GM08714 (cell line): Measurements from ENCODE around the gene RDM1.
"Not testable (repeated sequence)": the region's sequence is repeated elsewhere in the genome, so short reads cannot be mapped to it uniquely, and the experiment has no call there.

Experiments used
- H3K4me3 ChIP-seq: fragments of 200-500 bp; sonication (Bioruptor generic); 2 replicates; pipeline ENCODE4 v1.5.1; 2014; ENCODE audit warnings: mild to moderate bottlenecking, low read length, inconsistent platforms
- ZNF274 ChIP-seq: IDR thresholded peaks from 2 replicates; pipeline ENCODE4 v1.6.1; 2012; ENCODE audit warnings: mild to moderate bottlenecking, low read depth, low read length

The RDM1 gene

GRCh38 chr17:35947156-35947585, 16.6 kb upstream of the RDM1 start:
- no peak overlapping the region for H3K4me3 ChIP-seq
- no peak for TF ChIP-seq ZNF274

DNA sequence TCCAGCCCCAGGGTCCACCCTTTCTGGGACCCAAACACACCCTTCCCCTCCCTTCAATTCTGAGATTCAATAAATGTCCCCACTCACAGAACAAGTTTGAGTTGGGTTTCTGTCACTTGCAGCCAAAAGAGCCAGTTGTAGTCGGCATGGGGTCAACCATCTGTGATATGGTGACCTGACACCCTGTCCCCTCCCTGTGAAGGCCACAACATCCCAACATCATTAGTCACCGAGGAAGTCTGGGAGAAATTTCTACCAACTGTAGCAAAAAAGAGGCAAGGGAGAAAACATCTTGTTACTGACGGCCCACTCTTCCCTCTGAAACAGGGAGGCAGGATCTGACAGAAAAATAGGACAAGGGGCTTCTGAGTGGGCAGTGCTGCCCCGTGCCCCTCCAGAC, 13.6 kb upstream of the RDM1 start:
- no peak overlapping the region for H3K4me3 ChIP-seq
- TF ChIP-seq ZNF274 = no peak

DNA sequence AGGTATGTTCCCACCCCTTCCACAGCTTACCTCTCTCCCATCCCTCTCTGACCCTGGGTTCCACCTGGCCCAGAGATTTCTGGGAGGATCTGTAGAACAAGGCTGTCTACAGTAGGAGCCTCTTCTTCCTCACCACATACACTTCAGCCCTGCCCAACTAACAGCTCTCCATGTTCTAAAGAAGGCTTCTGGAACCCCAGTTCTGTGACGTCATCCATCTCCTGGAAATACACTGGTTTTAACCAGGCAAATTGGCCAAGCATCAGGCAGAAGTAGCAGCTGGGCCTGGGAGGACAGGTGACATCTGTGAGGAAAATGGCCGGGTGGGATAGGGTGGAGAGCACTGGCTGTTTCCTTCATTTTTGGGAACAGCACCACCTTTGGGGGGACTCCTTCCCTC, 13.0 kb upstream of the RDM1 start, which contains the start of gene LYZL6:
LYZL6 (minus strand) TSS at position 177 of the 400 bp plus-strand sequence. CDS start 4,357 bp downstream, outside the sequence.
- TF ChIP-seq ZNF274 = no peak
- no peak within 1 kb of the TSS for H3K4me3 ChIP-seq

GRCh38 chr17:35942588-35943186, 12.1 kb upstream of the RDM1 start:
- TF ChIP-seq ZNF274 = no peak
- H3K4me3 ChIP-seq = no peak overlapping the region

- H3K4me3 ChIP-seq = not testable (repeated sequence)
These were observed 7.9 kb upstream of the RDM1 start for GRCh38 chr17:35938492-35938891.

GRCh38 chr17:35936063-35936462, 5.5 kb upstream of the RDM1 start:
- H3K4me3 ChIP-seq = no peak overlapping the region
- no peak for TF ChIP-seq ZNF274

DNA sequence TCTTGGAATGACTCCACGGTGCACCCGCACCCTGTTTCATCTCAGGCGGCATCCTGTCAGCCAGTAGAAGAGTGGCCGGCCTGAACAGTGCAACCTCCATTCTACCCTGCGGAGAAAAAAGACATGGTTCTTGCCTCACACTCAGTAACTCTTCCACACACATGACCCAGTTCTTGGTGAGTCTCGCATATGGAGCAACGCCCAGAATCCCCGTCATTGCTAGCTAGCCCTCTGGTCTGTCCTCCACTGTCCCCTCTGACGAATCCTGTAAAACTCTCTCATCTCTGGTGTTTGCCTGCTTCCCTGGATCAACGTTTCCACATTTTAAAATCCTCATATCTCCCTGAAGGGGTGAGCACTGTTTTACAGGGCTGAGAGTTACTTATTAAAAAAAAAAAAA, 4.2 kb upstream of the RDM1 start:
- no peak for TF ChIP-seq ZNF274
- H3K4me3 ChIP-seq = no peak overlapping the region

DNA sequence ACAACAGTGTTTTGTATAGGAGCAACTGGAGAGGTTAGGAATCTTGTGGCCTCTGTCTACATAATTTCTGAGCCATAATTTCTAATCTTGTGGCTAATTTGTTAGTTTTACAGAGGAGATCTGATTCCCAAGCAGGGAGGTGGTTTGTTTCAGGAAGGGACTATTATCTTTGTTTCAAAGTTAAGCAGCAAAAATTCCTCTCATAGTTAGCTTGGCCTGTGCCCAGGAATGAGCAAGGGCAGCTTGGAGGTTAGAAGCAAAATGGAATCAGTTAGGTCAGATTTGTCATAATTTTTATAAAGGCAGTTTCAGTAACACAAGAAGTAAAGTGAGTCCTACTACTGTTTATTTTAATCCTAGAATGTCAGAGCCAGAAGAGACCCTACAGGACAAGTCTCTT, 2.0 kb upstream of the RDM1 start:
- TF ChIP-seq ZNF274 = no peak
- H3K4me3 ChIP-seq = no peak overlapping the region

DNA sequence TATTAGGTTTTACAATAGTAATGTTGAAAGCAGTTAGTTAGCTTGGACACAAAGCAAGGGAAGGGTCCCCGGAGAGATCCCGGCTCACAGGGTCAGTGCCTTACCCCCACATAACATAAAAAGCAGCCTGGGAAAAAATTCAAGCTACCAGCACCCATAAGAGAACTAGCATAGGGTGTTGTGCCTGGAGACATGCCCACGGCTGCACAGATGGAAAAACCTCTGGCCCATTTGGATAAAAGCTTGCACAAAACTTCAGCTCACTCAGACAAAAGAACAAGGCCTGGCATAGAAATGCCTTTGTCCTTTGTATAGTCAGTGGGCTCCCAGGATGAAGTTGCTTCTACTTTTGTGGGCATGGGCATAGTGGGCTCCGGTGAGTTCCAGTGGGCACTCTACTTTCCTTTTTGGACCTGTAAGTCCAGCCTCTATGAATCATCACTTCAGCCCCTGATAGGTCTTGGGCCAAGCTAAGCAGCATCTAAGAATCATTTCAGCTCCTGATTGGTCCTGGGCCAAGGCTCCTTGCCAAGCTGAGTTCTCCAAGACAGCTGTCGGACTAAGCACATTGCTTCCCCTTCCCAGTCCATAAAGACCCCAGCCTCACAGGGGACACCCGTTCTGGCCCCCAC, 1.3 kb upstream of the RDM1 start:
- TF ChIP-seq ZNF274 = no peak
- H3K4me3 ChIP-seq = no peak overlapping the region

- no peak for TF ChIP-seq ZNF274
- no peak overlapping the region for H3K4me3 ChIP-seq
These were observed 2.9 kb downstream of the RDM1 start for GRCh38 chr17:35927714-35928113.

DNA sequence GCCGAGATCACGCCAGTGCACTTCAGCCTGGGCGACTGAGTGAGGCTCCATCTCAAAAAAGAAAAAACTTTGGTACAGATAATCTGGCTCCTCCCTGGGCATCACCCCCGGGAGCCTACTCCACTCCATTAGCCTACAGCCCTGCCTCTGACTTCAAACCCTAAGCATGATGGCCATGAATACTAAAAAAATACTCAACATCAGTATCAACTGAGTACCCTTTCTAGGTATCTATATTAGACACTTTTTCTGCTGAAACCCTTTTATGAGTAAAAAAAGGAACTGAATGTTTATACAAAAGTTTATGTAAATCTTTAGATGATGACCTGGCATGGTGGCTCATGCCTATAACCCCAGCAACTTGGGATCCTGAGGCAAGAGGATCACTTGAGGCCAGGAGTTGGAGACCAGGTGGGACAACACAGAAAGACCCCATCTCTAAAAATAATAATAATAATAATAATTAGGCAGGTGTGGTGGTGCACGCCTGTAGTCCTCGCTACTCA, 6.9 kb downstream of the RDM1 start:
- H3K4me3 ChIP-seq = no peak overlapping the region
- TF ChIP-seq ZNF274 = no peak

- no peak for TF ChIP-seq ZNF274
- no peak overlapping the region for H3K4me3 ChIP-seq
These were observed 10.3 kb downstream of the RDM1 start for GRCh38 chr17:35920229-35920628.

- TF ChIP-seq ZNF274 = no peak
- H3K4me3 ChIP-seq = no peak overlapping the region
These were observed 11.9 kb downstream of the RDM1 start for GRCh38 chr17:35918665-35919064.

DNA sequence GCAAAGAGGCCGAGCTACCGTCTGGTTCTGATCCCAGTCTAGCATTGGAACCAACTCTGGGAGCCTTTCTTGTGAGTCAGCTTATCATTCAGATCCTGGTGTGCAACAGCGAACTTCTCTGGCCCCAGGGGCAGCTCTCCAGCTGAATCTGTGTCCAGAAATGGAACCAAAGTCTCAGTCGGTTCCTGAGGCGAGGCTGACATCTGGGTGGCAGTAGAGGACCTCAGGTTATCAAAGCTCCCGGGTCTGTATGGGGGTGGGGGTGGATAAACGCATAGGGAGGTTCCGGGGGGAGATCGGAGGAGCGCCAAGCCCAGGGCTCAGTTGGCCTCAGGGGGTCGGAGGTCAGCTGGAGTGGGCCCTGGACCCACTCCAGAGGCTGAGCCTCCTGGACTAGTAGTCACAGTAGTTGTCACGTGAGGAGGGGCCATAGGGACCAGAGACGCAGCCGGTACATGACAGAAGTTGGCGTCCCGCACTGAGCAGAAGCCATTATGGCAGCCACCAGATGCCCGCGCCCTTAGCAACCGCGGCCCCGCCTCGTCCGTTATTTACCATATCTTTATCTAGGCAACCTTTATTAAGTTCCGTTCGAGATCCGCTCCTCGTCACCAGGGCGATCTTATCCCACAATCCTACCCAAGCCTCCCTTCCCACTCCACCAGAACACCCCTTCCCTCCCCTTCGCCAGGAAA, 12.9 kb downstream of the RDM1 start:
- TF ChIP-seq ZNF274 = no peak

More for the DNA sequence above, 12.9 kb downstream of the RDM1 start:
- H3K4me3 ChIP-seq = no peak overlapping the region
